Embryonic facial prominence (tissue), 1 donor: Measurements from ENCODE around the gene RAD51B.

Source experiments
- DNase-seq: peaks from one replicate; pipeline ENCODE4 v3.0.0-alpha.2; 2016; ENCODE audit errors: extremely low spot score

Gene RAD51B

DNA sequence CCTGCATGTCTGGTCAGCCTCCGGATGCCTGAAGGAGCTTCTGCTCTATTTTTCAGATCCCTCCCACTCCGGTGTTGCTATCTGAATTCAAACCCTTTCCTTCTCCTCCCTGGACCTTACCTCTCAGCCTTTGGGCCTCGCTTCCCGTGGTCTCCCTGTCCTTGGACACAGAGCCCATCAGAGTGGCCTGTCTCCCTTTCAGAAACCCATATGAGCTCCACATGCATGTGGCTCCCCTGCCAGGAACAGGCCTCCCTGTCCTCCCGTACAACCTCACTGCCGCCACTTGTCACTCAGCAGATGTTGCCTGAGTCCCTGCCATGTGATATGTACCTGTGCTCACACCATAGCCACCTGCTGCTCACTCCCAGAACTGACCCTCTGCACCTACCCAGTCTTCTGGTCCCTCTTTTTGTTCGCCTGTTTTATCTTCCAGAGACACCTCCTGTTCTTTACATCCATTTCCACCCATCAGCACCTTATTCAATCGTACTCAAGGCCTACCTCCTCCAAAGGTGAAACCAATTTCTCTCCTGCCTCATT is 790.7 kb downstream of the RAD51B start:
- no peak for DNase-seq

DNA sequence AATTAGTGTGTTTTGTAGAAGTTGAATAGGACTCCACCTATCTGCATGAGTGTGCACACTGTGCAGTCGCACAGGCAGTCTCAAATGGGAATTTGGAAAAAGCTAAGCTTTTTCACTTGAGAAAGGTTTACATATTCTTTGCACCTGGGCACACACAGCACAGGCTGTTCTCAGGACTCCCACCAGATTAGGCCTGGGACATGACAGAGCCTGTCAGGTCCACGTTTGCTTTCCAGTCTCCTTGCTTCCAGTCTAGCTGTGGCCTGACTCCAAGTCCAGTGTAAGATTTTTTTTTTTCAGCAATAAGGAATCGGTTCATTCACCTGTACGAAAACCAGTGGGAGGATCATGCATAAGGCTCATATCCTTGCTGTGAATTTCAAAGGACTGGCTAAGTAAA is 792.0 kb downstream of the RAD51B start:
- DNase-seq = no peak

DNA sequence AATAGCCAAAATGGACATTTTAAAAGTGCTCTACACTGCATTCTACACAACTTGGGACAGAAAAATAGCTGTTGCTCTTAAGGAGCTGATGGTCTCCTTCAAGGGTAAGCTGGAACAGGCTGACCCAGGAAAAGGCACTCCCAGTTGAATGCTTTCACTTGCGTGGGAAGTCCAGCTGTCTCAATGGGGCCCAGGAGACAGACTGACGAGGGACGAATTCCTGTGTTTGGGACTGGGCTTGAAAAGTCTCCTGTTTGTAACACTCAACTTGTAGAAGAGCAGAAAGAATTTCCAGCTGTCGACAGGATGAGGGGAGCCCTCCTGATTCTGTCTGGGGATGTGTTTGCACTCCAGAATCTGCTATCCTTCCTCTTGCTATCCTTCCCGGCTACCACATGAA is 792.5 kb downstream of the RAD51B start:
- DNase-seq = no peak

DNA sequence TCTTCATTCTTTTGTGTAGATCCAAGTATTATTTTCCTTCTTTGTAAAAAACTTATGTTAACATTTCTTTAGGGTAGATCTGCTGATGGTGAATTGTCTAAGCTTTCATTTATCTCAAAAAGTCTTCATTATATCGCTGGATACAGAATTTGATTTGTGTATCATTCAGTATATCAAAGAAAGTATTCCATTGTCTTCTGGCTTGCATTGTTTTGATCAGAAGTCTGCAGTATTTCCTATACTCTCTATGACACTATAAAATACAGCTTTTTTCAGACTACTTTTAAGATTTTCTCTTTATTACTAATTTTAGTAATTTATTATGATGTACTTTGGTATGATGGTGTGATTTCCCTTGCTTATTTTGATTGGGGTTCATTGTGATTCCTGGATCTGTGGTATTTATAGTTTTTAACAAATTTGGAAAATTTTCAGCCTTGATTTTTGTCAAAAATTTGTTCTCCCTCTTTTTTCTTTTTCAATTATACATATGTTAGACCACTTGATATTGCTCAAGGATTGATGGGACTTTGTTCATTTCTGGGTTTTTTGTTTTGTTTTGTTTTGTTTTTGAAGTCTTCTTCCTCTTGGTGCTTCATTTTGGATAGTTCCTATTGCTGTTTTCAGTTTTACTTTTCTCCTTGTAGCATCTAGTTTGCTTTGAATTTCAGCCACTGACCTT is 796.8 kb downstream of the RAD51B start:
- no peak for DNase-seq

DNA sequence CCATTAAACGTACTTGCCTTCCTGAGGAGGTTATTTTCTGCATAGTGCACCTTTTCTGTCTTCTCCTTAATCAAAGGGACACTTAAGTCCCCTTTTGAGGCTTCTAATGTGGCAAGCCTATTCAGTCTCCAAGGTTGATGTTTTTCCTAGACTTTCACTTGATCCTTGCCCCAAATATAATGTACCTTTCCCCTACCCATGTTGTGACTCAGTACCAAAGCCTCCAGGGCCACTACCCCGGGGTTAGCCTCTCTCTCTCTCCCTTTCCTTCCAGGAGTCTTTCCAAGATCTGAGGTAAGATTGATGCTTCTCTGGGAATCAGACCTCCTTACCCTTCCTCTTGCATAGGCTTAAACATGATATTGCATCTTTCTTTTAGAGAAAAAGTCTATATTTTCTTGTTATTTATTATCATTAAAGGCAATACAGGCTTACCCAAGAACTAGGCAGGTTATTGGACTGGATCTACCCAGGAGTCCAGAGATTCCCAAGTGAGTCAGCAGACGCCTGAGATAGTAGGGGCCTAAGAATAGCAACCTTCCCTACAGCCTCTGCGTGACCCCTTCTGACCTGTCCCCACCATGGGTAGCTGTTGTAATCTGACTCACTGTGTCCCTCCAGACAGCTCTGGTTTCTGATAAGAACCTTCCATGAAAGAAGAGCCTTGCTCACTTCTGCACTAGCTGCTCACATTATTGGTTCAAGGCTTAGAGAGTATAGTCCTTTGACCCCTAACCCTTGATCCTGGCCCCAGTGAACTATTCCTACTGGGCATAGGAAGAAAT is 800.4 kb downstream of the RAD51B start:
- DNase-seq = no peak

- peak; percentile 80 for DNase-seq
Measured at GRCh38 chr14:68621400-68622365, 802.1 kb downstream of the RAD51B start.

- no peak for DNase-seq
Measured at GRCh38 chr14:68622856-68623255, 803.3 kb downstream of the RAD51B start.

- DNase-seq = no peak
Measured at GRCh38 chr14:68623307-68623706, 803.7 kb downstream of the RAD51B start.

- no peak for DNase-seq
Measured at GRCh38 chr14:68623826-68624225, 804.2 kb downstream of the RAD51B start.

- DNase-seq = no peak
Measured at GRCh38 chr14:68624541-68625220, 805.1 kb downstream of the RAD51B start.

GRCh38 chr14:68625366-68626090 is 805.9 kb downstream of the RAD51B start:
- DNase-seq = no peak

GRCh38 chr14:68626386-68626785 is 806.8 kb downstream of the RAD51B start:
- no peak for DNase-seq

- DNase-seq = no peak
Measured at GRCh38 chr14:68627050-68627867, 807.7 kb downstream of the RAD51B start.

DNA sequence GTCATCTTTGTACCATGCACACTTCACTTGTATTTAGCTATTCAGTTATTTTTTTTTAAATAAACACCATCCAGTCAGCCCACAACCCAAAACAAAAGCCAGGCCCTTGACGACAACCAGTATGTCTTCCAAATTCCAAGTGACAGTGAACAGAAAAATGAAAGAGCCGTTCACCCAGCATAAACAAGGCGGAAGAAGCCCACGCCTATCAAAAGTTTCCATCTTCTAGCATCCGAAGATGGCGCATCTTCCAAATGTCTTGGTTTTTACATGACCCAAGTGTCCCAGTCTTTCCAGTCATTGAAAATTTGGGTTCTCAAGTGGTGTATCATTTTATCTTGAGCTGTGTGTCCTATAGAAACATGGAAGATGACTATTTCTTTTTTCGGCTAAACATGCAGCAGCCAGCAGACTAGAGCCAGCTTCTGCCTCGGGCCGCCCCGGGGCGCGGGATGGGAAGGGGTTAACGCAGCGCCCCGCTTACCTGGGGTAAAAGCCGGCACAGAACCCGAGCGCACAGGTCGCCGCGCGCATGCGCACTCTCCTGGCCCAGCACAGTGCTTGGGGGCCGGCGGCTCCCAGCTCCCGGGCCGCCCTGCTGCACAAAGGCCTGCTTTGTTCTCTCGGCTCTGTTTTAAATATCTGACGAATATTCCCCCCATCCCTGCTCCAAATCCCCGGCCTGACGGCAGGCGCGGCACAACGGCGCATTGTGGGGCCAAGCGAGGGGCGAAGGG is 808.5 kb downstream of the RAD51B start:
- DNase-seq = peak; percentile 55

GRCh38 chr14:68628605-68629310 is 809.2 kb downstream of the RAD51B start:
- DNase-seq = peak; percentile 44

GRCh38 chr14:68630081-68630571 is 810.5 kb downstream of the RAD51B start:
- DNase-seq = no peak

DNA sequence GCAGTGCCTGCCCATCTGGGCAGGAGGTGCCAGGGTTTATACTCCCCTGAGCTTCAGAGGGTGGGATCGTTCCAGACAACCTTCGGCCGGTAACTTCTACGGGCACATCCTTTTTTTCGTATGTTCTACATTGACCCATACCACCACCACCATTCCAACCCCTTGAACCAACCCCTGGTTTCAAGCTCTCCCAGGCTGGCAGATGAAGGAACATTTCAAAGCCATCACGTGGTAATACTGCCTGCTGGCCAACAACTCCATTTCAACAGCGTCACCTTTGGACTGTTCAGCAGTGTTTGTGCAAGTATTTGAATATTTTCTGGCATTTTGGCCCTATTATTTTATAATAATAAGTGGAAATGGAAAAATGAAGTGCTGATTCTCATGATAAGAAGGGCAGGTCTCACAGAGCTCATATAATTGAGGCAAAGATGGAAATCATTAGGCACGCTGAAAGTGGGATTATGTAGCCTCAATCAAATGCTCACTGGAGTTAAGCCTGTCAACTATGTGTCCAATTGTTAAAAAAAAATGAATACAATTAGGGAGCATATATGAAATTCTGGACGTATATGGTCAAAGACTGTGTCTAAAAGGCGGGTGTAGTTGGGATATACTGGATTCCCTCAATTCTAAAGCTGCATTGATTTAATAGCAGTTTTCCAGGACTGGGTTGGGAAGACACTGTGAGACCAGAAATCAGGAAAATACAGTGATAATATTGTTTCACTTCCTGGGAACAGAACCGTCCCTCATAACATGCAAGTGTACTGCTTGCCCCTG is 811.2 kb downstream of the RAD51B start:
- no peak for DNase-seq
